ENCODE results near the gene SPIRE1. TPM values are rescaled to one million over a fixed set of nuclear protein-coding genes. Genes with fewer than 3 reads are reported as not detected.

The SPIRE1 gene
- total RNA-seq, 2 donors from 2014 or later, result 14.2 to 17.2 TPM

- Mint-ChIP-seq H3K27me3 (ENCODE audit: insufficient read depth) (peaks cover 9% of the 10 kb centered on the region), H3K27ac (no peak overlapping the region), H3K4me3 (no peak overlapping the region), H3K9me3 (no peaks in the 10 kb centered on the region), H3K4me1 (no peaks in the 10 kb centered on the region), H3K36me3 (ENCODE audit: low read depth) (no peaks in the 10 kb centered on the region)
- no peaks in the 10 kb centered on the region for H3K36me3 ChIP-seq (ENCODE audit: control insufficient read depth, insufficient read depth, low read length)
- no peaks in the 10 kb centered on the region for H3K9me3 ChIP-seq (ENCODE audit: control insufficient read depth, low read length)
- H3K4me3 ChIP-seq (ENCODE audit: low read length), result no peak overlapping the region
- 89 to 94% methylated on average over 3 to 9 of the region's 9 CpGs for WGBS, 2 experiments (ENCODE audit: insufficient coverage in 1 of 2, insufficient read length in 1 of 2)
- H3K9ac ChIP-seq (ENCODE audit: extremely low read depth, low read length, poor library complexity, severe bottlenecking), result no peak overlapping the region
- no peak for DNase-seq
- TF ChIP-seq CTCF (conservative IDR thresholded peaks at IDR 0.05), result no peak
- H3K27ac ChIP-seq (ENCODE audit: low read depth, low read length), result no peak overlapping the region
- no peaks in the 10 kb centered on the region for H3K4me1 ChIP-seq (ENCODE audit: control insufficient read depth, insufficient read depth, low read length)
- H3K27me3 ChIP-seq (ENCODE audit: control insufficient read depth, insufficient read depth, low read length, poor library complexity, severe bottlenecking), result no peaks in the 10 kb centered on the region
Observed at GRCh38 chr18:12397254-12397653, 260.7 kb downstream of the SPIRE1 start.

Other genes with a start within 250 kb of the SPIRE1 start
- 10 to 100 TPM; 17.8 to 19.2 TPM for gene CEP76, start 44.6 kb upstream of the SPIRE1 start, total RNA-seq
- 10 to 100 TPM; 65.5 to 70.2 TPM for gene PSMG2, start 44.9 kb upstream of the SPIRE1 start, total RNA-seq
- 10 to 100 TPM; 47.3 to 48.5 TPM for gene PTPN2, start 226.1 kb upstream of the SPIRE1 start, total RNA-seq

Measured in endodermal cell (in vitro differentiated cells).